AG04450 (cell line): ENCODE measurements around the gene MOK. TPM values are rescaled to one million over a fixed set of nuclear protein-coding genes. Genes with fewer than 3 reads are reported as not detected.

ENCODE experiments used
- CTCF ChIA-PET: fragments of 300-600, 350-600 bp; formaldehyde crosslinking; extraction: SDS; loops from one replicate; lab custom pipeline; 2022; ENCODE audit warnings: antibody characterized with exemption, inconsistent platforms; lab: Charles Lee
- POLR2A ChIA-PET: fragments of 350-600 bp; formaldehyde crosslinking; extraction: SDS; loops from one replicate; lab custom pipeline; 2021; ENCODE audit warnings: antibody characterized with exemption, inconsistent platforms; lab: Yijun Ruan, JAX
- DNase-seq: peaks from one replicate; pipeline ENCODE4 v3.0.0-alpha.2; 2011; ENCODE audit warnings: low read depth, low spot score
- H3K27ac ChIP-seq: one replicate; pipeline ENCODE4 v1.5.1; 2012; ENCODE audit warnings: low read depth, low read length, control low read depth
- H3K27me3 ChIP-seq: one replicate; pipeline ENCODE4 v1.6.0; 2012; ENCODE audit warnings: low read length; ENCODE audit not compliant: control insufficient read depth, insufficient read depth
- H3K4me3 ChIP-seq: 2 replicates; pipeline ENCODE4 v1.5.1; 2011; ENCODE audit warnings: mild to moderate bottlenecking, low read depth, low read length, control low read depth
- H3K9me3 ChIP-seq: 2 replicates; pipeline ENCODE4 v1.5.1; 2012; ENCODE audit warnings: low read length; ENCODE audit not compliant: control insufficient read depth, insufficient read depth
- CTCF ChIP-seq: IDR thresholded peaks from 2 replicates; pipeline ENCODE4 v1.5.1; 2011; ENCODE audit warnings: low read depth, low read length, control low read depth, inconsistent platforms
- polyA plus RNA-seq: library from polyadenylated mRNA; depleted of rRNA; stranded (reverse); fragments of >200 nt; gene quantifications from 2 replicates; pipeline ENCODE4 v1.2.3, GENCODE V29; 2011

The MOK gene
- polyA plus RNA-seq, 1 experiment: 12.6 TPM

- POLR2A ChIA-PET: no interaction called here
- DNase-seq: no peak
- H3K9me3 ChIP-seq: no peaks in the 10 kb centered on the region; the same call in 1 of the 2 replicates
- H3K27ac ChIP-seq: no peak overlapping the region
- no peak overlapping the region for H3K4me3 ChIP-seq
- CTCF ChIA-PET: no interaction called here
- H3K27me3 ChIP-seq: no peaks in the 10 kb centered on the region
- no peak for TF ChIP-seq CTCF
Measured at GRCh38 chr14:102213470-102213869, 91.5 kb downstream of the MOK start.

GRCh38 chr14:102212845-102213244, 92.1 kb downstream of the MOK start:
- no peak for TF ChIP-seq CTCF
- ChIA-PET CTCF (no interaction called here), POLR2A (no interaction called here)
- H3K27me3 ChIP-seq: no peaks in the 10 kb centered on the region
- no peak for DNase-seq
- no peak overlapping the region for H3K4me3 ChIP-seq
- no peak overlapping the region for H3K27ac ChIP-seq
- H3K9me3 ChIP-seq: no peaks in the 10 kb centered on the region; the same call in 1 of the 2 replicates

- TF ChIP-seq CTCF: no peak
- POLR2A ChIA-PET: no interaction called here
- Histone ChIP-seq H3K27ac (no peak overlapping the region), H3K4me3 (no peak overlapping the region), H3K9me3 (no peaks in the 10 kb centered on the region; the same call in 1 of the 2 replicates), H3K27me3 (no peaks in the 10 kb centered on the region)
- CTCF ChIA-PET: no interaction called here
- no peak for DNase-seq
Measured at GRCh38 chr14:102212356-102212755, 92.6 kb downstream of the MOK start.

- DNase-seq: no peak
- Histone ChIP-seq H3K27ac (no peak overlapping the region), H3K4me3 (no peak overlapping the region), H3K9me3 (no peaks in the 10 kb centered on the region; the same call in 1 of the 2 replicates), H3K27me3 (no peaks in the 10 kb centered on the region)
- ChIA-PET POLR2A (no interaction called here), CTCF (no interaction called here)
- no peak for TF ChIP-seq CTCF
Measured at GRCh38 chr14:102211240-102211639, 93.7 kb downstream of the MOK start.

GRCh38 chr14:102210421-102211042, 94.4 kb downstream of the MOK start:
- H3K27ac ChIP-seq: no peak overlapping the region
- ChIA-PET POLR2A (no interaction called here), CTCF (no interaction called here)
- no peak for TF ChIP-seq CTCF
- no peaks in the 10 kb centered on the region; the same call in 1 of the 2 replicates for H3K9me3 ChIP-seq
- H3K4me3 ChIP-seq: no peak overlapping the region
- no peak for DNase-seq
- no peaks in the 10 kb centered on the region for H3K27me3 ChIP-seq
